Panc1 (cell line): ENCODE measurements around the gene ADIPOR1.

Source experiments
- CTCF ChIP-seq: fragments of 450-650 bp; IDR thresholded peaks from 2 replicates; pipeline ENCODE4 v1.5.1; 2017; ENCODE audit warnings: mild to moderate bottlenecking
- POLR2AphosphoS5 ChIP-seq: IDR thresholded peaks from 2 replicates; pipeline ENCODE4 v1.6.1; 2012; ENCODE audit warnings: mild to moderate bottlenecking, low read depth, low read length, moderate library complexity
- REST ChIP-seq, 2 experiments: IDR thresholded peaks; 2 replicates each; pipeline ENCODE4 v1.6.1; 2011 to 2012; ENCODE audit warnings: low read depth in 2 of 2, control low read depth in 1 of 2, low read length in 1 of 2, mild to moderate bottlenecking in 1 of 2, moderate library complexity in 1 of 2; ENCODE audit not compliant: insufficient read depth in 1 of 2
- SIN3A ChIP-seq: IDR thresholded peaks from 2 replicates; pipeline ENCODE4 v1.6.1; 2012; ENCODE audit warnings: low read depth, mild to moderate bottlenecking, low read length, moderate library complexity, borderline replicate concordance; ENCODE audit not compliant: insufficient read depth
- TCF7L2 ChIP-seq: IDR thresholded peaks from 2 replicates; pipeline ENCODE4 v1.6.1; 2011; ENCODE audit warnings: mild to moderate bottlenecking, low read depth, low read length, inconsistent platforms

GRCh38 chr1:202967684-202968281 is 9.7 kb upstream of the ADIPOR1 start:
- TF ChIP-seq CTCF (no peak), REST (IDR thresholded peaks at IDR 0.05; ENCODE audit: insufficient read depth in 1 of 2, low read depth in 2 of 2, low read length in 1 of 2) (no peak), POLR2AphosphoS5 (no peak), TCF7L2 (no peak), SIN3A (no peak)
